HG03060 (cell line): ENCODE results near the gene GNPTAB.
"Not testable (repeated sequence)": the region's sequence is repeated elsewhere in the genome, so short reads cannot be mapped to it uniquely, and the experiment has no call there.

Experiments used
- ATAC-seq: cut with Tn5 transposase; IDR thresholded peaks from one replicate; pipeline ENCODE4 v1.9.1; 2021; ENCODE audit warnings: low read depth, moderate number of reproducible peaks; ENCODE audit not compliant: unreplicated experiment

GNPTAB gene

GRCh38 chr12:101743724-101744472, 86.9 kb downstream of the GNPTAB start:
- peak; percentile 95 for ATAC-seq

GRCh38 chr12:101743242-101743641, 87.5 kb downstream of the GNPTAB start:
- no peak for ATAC-seq

GRCh38 chr12:101740980-101741379, 89.8 kb downstream of the GNPTAB start:
- ATAC-seq: no peak

- no peak for ATAC-seq
Measured at GRCh38 chr12:101740566-101740965, 90.2 kb downstream of the GNPTAB start.

GRCh38 chr12:101738920-101739665, 91.7 kb downstream of the GNPTAB start, which contains the start of gene SYCP3:
Gene SYCP3 (minus strand): TSS chr12:101739462. CDS start chr12:101737935, 1,527 bp downstream.
- no peak for ATAC-seq

GRCh38 chr12:101737476-101737875, 93.3 kb downstream of the GNPTAB start:
- no peak for ATAC-seq

GRCh38 chr12:101734482-101734881, 96.3 kb downstream of the GNPTAB start:
- ATAC-seq: not testable (repeated sequence)

- no peak for ATAC-seq
Measured at GRCh38 chr12:101733166-101733565, 97.6 kb downstream of the GNPTAB start.

GRCh38 chr12:101732318-101732717, 98.4 kb downstream of the GNPTAB start:
- no peak for ATAC-seq

- ATAC-seq: no peak
Measured at GRCh38 chr12:101729842-101730241, 100.9 kb downstream of the GNPTAB start.

- ATAC-seq: no peak
Measured at GRCh38 chr12:101727098-101727497, 103.7 kb downstream of the GNPTAB start.

GRCh38 chr12:101722392-101722791, 108.4 kb downstream of the GNPTAB start:
- no peak for ATAC-seq

GRCh38 chr12:101720118-101720517, 110.6 kb downstream of the GNPTAB start:
- ATAC-seq: no peak

- no peak for ATAC-seq
Measured at GRCh38 chr12:101719566-101719965, 111.2 kb downstream of the GNPTAB start.

- no peak for ATAC-seq
Measured at GRCh38 chr12:101714877-101715444, 115.8 kb downstream of the GNPTAB start.

GRCh38 chr12:101713930-101714329, 116.8 kb downstream of the GNPTAB start:
- ATAC-seq: no peak

GRCh38 chr12:101713059-101713682, 117.6 kb downstream of the GNPTAB start:
- no peak for ATAC-seq

GRCh38 chr12:101710288-101710687, 120.5 kb downstream of the GNPTAB start:
- ATAC-seq: no peak

GRCh38 chr12:101707131-101707782, 123.5 kb downstream of the GNPTAB start:
- no peak for ATAC-seq

GRCh38 chr12:101706403-101706802, 124.4 kb downstream of the GNPTAB start:
- no peak for ATAC-seq
